Right renal cortex interstitium (tissue), 3 donors: ENCODE measurements around the gene RUFY4. TPM values are rescaled to one million over a fixed set of nuclear protein-coding genes. Genes with fewer than 3 reads are reported as not detected.
"Not testable (repeated sequence)": the region's sequence is repeated elsewhere in the genome, so short reads cannot be mapped to it uniquely, and the experiment has no call there.

Experiments used
- DNase-seq, 3 donors: peaks; one replicate each; pipeline ENCODE4 v3.0.0-alpha.2; 2013; ENCODE audit warnings: low read depth in 3 of 3, low spot score in 2 of 3
- polyA plus RNA-seq, 3 donors: library from polyadenylated mRNA; unstranded; fragments of 120-200 nt; gene quantifications; one replicate each; pipeline ENCODE4 v1.2.1, GENCODE V29; 2013; ENCODE audit not compliant: insufficient read length in 3 of 3

Gene RUFY4
- polyA plus RNA-seq, 3 donors: 0.08 to 0.24 (median 0.24) TPM

DNA sequence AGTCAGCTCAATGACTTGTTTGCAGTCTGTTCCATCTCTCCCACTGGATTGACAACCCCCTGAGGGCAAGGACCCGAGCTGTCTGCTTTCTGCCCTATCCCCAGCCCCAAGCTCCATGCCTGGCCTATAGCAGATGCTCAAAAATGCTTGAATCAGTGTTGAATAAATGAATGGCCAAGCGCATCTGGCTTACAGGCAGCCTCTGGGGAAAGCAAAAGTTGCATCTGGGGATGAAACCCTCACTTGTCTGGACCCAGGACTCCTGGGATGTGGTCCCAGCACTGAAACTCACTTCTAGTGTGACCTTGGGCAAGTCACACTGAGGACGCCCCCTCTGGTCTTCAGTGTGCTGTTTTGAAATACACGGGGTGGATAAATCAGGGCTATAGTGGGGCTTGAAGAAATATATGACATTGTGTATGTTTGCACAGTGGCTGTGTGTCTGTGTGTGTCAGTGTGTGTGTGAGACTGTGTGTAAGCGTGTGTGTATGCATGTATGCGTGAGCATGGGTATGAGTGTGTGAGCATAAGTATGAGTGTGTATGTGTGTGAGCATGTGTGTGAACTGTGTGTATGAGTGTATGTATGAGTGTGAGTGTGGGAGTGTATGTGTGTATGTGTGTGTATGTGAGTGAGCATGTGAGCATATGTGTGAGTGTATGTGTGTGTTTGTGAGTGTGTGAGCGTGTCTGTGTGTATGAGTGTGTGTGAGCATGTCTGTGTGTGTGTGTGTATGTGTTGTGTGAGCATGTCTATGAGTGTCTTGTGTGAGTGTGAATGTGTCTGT is 38.5 kb upstream of the RUFY4 start:
- DNase-seq: no peak

GRCh38 chr2:218031261-218031660 is 37.8 kb upstream of the RUFY4 start:
- DNase-seq: no peak

- DNase-seq: no peak
These were observed 37.2 kb upstream of the RUFY4 start for GRCh38 chr2:218031771-218032257.

DNA sequence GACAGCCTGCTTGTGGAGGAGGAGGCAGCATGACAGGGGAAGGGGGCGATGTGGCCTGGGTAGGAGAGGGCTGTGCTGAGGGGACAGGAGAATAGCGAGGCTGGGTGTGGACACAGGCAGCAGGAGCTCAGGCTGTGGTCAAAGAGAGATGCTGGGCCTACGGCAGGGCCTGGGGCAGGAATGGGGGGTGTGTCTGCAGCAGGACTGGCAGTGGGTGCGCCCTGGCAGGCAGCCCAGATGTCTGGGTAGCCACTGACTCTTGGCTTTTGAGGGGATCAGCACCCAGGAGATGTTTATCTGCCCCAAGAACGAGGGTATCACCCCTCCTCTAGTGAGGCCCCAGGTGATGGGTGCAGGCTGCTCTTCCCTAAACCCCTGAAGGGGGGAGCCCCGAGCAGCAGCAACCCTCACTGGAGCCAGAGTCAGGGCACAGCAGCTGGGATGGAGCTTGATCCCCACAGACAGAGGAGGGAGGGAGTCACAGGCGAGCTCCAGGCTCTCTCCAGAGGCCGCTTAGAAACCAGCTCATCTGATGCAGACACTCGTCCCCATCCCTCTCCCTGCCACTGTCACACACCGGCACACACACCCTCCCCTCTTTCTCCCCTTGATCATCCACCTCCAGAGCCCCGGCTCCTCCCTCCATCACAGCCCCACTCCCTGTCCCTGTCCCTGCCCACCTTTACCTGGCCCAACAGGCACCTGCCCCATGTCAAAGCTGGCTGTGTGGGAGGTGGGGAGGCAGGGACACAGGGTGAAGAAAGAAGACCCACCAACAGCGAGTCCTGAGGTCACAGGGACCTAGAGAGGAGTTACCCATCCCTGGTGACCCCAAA is 36.5 kb upstream of the RUFY4 start:
- DNase-seq: no peak

GRCh38 chr2:218033208-218033589 is 35.9 kb upstream of the RUFY4 start:
- no peak for DNase-seq

DNA sequence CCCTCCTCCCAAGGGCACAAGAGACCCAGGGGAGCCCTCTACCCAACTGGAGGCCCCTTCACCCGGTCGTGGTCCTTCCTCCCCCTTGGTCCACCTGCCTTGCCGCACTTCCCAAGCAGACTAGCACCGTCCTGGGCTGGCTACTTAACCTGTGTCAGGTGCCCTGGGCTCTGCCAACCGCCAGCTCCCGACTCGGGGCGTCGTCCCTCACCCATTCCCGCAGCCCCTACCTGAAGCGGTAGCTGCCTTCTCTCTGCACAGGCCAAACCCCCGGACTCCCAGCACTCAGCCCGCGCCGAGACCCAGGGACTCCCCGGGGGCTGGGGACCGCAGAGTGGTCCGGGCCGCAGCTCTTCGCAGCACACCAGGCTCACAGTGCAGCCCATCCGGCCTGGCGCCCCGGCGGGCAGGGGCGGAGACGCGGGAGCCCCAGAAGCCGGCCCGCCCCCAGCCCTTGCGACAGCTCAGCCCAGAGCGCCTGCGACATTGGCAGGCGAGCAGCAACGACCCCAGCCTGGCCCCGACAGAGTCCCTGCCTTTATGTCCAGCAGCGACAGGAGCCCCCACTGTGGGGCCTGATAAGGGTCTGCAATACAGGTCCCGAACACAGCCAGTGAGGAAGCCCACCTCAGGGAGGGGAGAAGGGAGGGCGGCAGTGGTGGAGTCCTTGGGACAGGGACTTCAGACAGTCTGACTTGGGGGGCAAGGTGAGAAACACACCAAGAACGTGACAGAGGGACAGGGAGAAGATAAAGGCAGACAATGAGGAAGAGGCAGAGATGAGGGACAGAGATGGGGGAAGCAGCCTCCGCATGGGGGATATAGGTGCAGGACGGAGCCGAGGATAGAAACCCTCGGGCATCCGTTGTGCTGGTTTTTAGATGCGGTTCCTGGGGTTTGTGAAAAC is 35.2 kb upstream of the RUFY4 start:
- DNase-seq: no peak

- DNase-seq: peak in 1 of 3 donors; percentile 41
These were observed 34.4 kb upstream of the RUFY4 start for GRCh38 chr2:218034497-218035213.

- no peak for DNase-seq
These were observed 33.5 kb upstream of the RUFY4 start for GRCh38 chr2:218035463-218036100.

DNA sequence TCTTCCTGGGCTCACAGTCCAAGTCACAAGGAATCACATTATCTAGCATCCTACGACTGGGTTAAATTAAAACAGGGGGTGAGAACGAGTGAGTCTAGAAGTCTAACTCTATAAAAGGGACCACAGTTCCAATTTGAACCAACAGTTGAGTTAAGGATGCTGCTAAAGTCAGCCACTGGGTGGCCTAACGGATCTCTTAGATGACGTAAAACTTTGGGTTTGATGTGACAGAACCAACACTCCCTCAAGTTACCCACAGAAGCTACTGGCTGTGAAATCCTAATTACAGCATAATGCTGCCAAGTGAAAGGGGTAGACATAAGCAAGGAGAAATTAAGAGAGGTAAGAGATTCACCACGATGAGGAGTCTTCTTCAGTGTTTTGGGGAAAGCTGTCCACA is 32.7 kb upstream of the RUFY4 start:
- no peak for DNase-seq

DNA sequence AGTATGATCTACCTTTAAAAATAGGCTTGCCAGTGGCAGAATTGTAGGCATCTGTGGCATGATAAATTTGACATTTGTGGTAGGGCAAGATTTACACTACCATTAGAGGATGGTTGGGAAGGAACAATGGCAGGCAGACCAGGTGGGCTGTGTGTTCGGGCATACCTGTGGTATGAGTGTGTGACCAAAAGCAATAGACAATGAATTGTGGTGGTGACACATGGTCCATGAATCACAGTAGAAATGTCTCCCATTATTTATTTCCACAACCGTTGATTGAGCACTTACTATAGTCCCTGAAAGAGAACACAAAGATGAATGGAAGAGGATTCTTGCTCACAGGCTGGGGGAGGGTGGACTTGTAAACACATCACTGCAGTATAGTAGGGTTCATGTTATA is 29.9 kb upstream of the RUFY4 start:
- no peak for DNase-seq

- no peak for DNase-seq
These were observed 28.2 kb upstream of the RUFY4 start for GRCh38 chr2:218040883-218041282.

- DNase-seq: no peak
These were observed 27.5 kb upstream of the RUFY4 start for GRCh38 chr2:218041302-218042168.

- DNase-seq: no peak
These were observed 26.0 kb upstream of the RUFY4 start for GRCh38 chr2:218043100-218043499.

DNA sequence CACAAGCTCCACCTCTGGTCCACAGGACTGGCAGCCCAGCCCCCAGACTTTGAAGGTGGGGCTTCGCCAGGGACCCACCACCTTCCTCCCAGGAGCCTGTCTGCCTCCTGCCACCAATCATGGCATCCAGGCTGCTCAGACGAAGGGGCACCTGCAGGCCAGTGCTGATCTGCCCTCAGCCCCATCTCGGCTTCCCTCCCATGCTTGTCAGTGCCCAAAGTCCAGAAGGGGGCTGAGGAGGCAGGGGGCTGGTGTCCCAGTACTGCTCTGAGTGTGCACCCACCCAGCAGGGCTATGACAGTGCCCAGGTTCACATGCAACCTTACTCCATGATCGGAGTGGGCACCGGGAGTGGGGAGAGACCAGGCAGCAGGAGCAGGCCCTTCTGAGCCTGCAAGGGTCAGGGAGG is 25.3 kb upstream of the RUFY4 start:
- no peak for DNase-seq

GRCh38 chr2:218044599-218044998 is 24.5 kb upstream of the RUFY4 start:
- DNase-seq: not testable (repeated sequence)

DNA sequence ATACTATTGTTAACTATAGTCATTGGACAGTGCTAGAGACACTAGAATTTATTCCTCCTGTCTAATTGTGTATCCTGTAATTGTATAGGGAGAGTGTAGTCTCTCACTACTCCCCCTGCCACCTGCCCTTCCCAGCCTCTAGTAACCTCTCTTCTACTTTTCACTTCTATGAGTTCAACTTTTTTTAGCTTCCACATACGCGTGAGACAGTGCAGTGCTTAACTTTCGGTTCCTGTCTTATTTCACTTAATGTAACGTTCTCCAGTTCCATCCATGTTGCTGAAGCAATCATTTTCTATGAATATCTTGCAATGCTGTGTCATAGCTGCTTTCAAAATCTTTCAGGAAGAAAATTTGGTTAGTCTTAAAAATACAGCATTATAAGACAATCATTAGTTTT is 22.8 kb upstream of the RUFY4 start:
- no peak for DNase-seq

DNA sequence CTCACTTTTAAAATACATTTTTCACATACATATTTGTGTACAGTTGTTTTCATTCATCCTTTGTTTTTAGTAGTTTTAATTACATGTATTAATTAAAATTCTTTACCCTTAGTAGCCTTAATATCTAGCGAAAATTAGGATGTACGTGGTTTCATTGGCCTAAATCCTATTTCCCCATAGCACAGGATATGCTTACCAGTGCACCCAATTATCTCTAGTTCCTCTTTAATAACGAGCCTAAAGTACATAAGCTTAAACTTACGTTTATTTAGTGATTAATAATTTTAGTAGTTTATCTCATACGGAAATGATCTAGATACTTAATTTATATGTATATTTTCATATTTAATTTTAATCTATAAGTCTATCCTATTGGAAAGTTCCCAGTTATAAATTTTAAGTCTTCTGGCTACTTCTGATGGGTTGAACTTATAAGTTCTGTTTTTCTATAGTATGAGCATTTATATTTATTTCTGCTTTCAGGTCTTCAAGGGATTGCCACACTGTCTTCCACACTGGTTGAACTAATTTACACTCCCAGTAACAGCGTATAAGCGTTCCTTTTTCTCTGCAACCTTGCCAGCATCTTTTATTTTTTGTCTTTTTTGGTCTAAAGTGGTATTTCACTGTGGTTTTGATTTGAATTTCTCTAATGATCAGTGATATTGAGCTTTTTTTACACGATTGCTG is 21.4 kb upstream of the RUFY4 start:
- DNase-seq: no peak

GRCh38 chr2:218051903-218052302 is 17.1 kb upstream of the RUFY4 start:
- DNase-seq: no peak
